NCI-H69 (cell line): Measurements from ENCODE around the gene TTLL5.

Experiments
- DNase-seq: peaks from one replicate; lab custom pipeline; 2025; lab: John Stamatoyannopoulos, UW

Gene TTLL5

GRCh38 chr14:75991753-75992152 lies 330.7 kb downstream of the TTLL5 start:
- no peak for DNase-seq

DNA sequence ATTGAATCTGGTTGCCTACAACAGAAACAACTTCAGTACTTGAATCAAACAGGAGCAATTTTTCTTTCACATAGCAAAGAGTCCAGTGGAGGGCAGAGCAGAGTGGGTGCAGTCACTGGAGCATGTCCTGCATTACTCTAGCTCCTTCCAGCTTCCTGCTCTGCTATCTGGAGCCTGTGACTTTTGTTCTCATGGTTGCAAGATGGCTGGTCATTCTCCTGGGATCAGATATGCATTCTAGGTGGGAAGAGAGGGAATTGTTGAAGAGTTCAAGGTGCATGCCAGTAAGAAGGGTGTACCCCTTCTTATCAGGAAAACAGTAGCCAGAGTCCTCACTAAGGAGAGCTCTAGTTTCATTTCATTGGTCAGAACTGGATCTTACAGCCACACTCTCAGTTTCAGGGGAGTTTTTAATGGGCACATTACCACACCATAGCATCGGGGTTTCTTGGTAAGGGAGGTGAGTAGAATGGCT lies 332.6 kb downstream of the TTLL5 start:
- no peak for DNase-seq

DNA sequence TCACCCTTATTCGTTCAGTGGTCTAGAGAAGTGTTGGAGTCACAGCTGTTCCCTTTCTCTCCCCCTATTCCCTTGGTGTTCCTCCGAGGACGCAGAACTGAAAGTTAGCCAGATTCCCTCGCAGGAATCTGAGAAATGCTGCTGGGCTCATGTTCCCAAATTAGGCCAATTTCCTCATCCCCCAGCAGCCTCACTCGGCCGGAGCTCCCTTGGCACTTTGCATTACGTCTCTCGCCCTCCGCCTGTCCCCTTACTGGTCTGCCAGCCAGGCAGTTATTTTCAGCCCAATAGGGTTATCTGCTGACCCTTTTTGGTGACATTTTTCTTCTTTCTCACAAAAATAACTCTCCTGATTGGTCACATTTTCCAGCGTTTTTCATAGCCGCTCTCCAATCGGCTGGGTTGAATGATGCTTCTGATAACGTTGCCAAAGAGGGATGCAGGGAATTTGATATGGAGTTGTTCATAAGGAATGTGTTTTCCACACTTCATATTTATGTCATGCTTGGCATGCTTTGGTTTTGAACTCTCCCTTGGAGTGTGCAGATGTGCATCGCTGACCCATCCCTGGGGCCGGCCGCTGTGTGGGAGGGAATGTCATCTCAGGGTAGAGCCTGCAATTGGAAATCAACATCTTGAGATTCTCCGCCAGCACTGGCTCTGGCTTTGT lies 334.5 kb downstream of the TTLL5 start:
- no peak for DNase-seq

- no peak for DNase-seq
Measured at GRCh38 chr14:75996488-75996887, 335.4 kb downstream of the TTLL5 start.

DNA sequence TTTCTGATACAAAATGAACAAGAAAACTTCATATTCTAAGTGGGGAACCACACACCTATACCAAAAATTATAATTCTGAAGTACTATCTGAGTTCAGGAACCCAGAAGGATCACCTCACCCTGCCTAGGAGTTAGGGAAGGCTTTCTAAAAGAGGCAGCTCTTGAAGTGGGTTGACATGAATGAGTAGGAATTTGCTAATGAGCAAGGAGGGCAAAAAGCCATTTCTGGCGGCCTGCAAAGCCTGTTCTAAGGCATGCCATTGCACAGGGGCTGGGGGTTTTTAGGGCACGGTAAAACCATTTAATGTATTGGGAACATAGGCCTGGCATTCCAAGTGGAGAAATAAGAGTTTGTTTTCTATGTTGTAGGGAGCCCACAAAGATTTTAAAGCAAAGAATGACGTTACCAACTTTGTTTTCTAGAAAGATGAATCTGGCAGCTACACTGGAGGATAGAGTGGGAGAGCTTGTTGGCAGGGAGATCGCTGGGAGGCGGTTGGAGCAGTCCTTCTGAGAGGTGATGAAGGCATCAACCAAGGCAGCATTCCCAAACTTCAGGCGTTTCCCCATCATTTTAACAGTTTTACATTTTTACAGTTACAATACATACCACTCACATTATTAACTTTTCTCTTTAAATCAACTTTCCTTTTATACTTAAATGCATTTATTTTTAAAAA lies 338.6 kb downstream of the TTLL5 start:
- no peak for DNase-seq

DNA sequence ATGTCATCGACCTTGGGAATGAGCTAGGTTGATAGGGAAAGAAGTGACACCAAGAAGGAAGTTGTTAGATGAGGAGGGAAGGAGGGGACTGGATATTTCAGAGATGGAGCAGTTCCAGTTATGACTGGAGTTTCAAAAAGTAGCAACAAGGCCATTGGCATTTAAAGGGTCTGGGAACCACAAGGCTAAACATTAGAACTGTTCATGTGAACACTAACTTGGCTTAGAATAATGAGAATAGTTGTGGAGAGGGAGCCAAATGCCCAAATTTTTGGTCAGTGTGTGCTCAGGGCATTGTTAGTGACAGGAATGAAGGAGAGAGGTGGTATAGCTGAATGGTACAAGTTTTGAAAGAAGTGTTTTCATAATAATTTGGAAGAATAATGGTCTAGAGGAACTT lies 341.3 kb downstream of the TTLL5 start:
- DNase-seq: no peak
